Neural cell (in vitro differentiated cells): ENCODE data around the gene IQGAP2. TPM values are rescaled to one million over a fixed set of nuclear protein-coding genes. Genes with fewer than 3 reads are reported as not detected.

Experiments used
- H2AFZ ChIP-seq: fragments of 200-600, 300-800 bp; sonication (generic), shearing (Covaris generic); 2 replicates; pipeline ENCODE4 v1.6.0; 2014; ENCODE audit warnings: low read depth, mild to moderate bottlenecking, antibody characterized with exemption, low read length, moderate library complexity
- H3F3A ChIP-seq: fragments of 200-600 bp; shearing (Covaris generic); 2 replicates; pipeline ENCODE4 v1.6.1; 2016; ENCODE audit warnings: mild to moderate bottlenecking, moderate library complexity, mixed read lengths, antibody characterized with exemption, low read length; ENCODE audit not compliant: insufficient read depth, poor library complexity, severe bottlenecking
- H3K27ac ChIP-seq: fragments of 200-600, 300-800 bp; sonication (generic), shearing (Covaris generic); 2 replicates; pipeline ENCODE4 v1.5.1; 2014; ENCODE audit warnings: mild to moderate bottlenecking, low read length, moderate library complexity
- H3K27me3 ChIP-seq: fragments of 300-800, 200-600 bp; sonication (generic), shearing (Covaris generic); 2 replicates; pipeline ENCODE4 v1.6.0; 2014; ENCODE audit warnings: mild to moderate bottlenecking, low read depth, low read length, moderate library complexity; ENCODE audit not compliant: insufficient read depth
- H3K36me3 ChIP-seq: fragments of 300-800, 200-600 bp; sonication (generic), shearing (Covaris generic); 2 replicates; pipeline ENCODE4 v1.5.1; 2014; ENCODE audit warnings: mild to moderate bottlenecking, antibody characterized with exemption, low read length, moderate library complexity; ENCODE audit not compliant: insufficient read depth
- H3K4me2 ChIP-seq: fragments of 300-800, 200-600 bp; sonication (generic), shearing (Covaris generic); 2 replicates; pipeline ENCODE4 v1.6.0; 2014; ENCODE audit warnings: mild to moderate bottlenecking, low read length
- H3K4me3 ChIP-seq: fragments of 300-800, 200-600 bp; sonication (generic), shearing (Covaris generic); 2 replicates; pipeline ENCODE4 v1.5.1; 2014; ENCODE audit warnings: mild to moderate bottlenecking, low read length, moderate library complexity
- H3K79me2 ChIP-seq: fragments of 200-600 bp; shearing (Covaris generic); replicated peaks from 2 replicates; pipeline ENCODE4 v1.6.0; 2014; ENCODE audit warnings: mild to moderate bottlenecking, low read length, moderate library complexity; ENCODE audit not compliant: insufficient read depth
- H3K9ac ChIP-seq: fragments of 300-800, 200-600 bp; sonication (generic), shearing (Covaris generic); 2 replicates; pipeline ENCODE4 v1.6.1; 2016; ENCODE audit warnings: mild to moderate bottlenecking, low read length, mixed read lengths
- H3K9me2 ChIP-seq: fragments of 200-600 bp; shearing (Covaris generic); 2 replicates; pipeline ENCODE4 v1.6.1; 2016; ENCODE audit warnings: mild to moderate bottlenecking, low read length, mixed read lengths; ENCODE audit not compliant: insufficient read depth
- H3K9me3 ChIP-seq: fragments of 200-600, 300-800 bp; sonication (generic), shearing (Covaris generic); 2 replicates; pipeline ENCODE4 v1.6.1; 2016; ENCODE audit warnings: mild to moderate bottlenecking, mixed run types, low read length, moderate library complexity, mixed read lengths
- H4K20me1 ChIP-seq: fragments of 200-600 bp; shearing (Covaris generic); 2 replicates; pipeline ENCODE4 v1.6.1; 2016; ENCODE audit warnings: mild to moderate bottlenecking, mixed run types; ENCODE audit not compliant: insufficient read depth
- CTCF ChIP-seq: fragments of 450-650 bp; IDR thresholded peaks from 2 replicates; pipeline ENCODE4 v1.5.1; 2014; ENCODE audit warnings: antibody characterized with exemption, mild to moderate bottlenecking, moderate library complexity; ENCODE audit not compliant: poor library complexity, severe bottlenecking
- EP300 ChIP-seq: fragments of 450-650 bp; conservative IDR thresholded peaks from 2 replicates; pipeline ENCODE4 v1.6.1; 2014; ENCODE audit warnings: antibody characterized with exemption, mild to moderate bottlenecking, moderate library complexity; ENCODE audit not compliant: poor library complexity, severe bottlenecking
- EZH2 ChIP-seq: fragments of 200-600, 300-800 bp; shearing (Covaris generic), sonication (generic); IDR thresholded peaks from 2 replicates; pipeline ENCODE4 v1.6.1; 2014; ENCODE audit warnings: antibody characterized with exemption, low read length, borderline replicate concordance, mild to moderate bottlenecking; ENCODE audit not compliant: insufficient read depth, poor library complexity, severe bottlenecking
- MXI1 ChIP-seq: fragments of 450-650 bp; conservative IDR thresholded peaks from 2 replicates; pipeline ENCODE4 v1.6.1; 2014; ENCODE audit warnings: antibody characterized with exemption, mild to moderate bottlenecking; ENCODE audit not compliant: poor library complexity, severe bottlenecking
- POLR2AphosphoS5 ChIP-seq: IDR thresholded peaks from 2 replicates; pipeline ENCODE4 v1.6.1; 2012
- RAD21 ChIP-seq: fragments of 450-650 bp; conservative IDR thresholded peaks from 2 replicates; pipeline ENCODE4 v1.6.1; 2014; ENCODE audit warnings: antibody characterized with exemption, mild to moderate bottlenecking, moderate library complexity
- REST ChIP-seq: IDR thresholded peaks from 2 replicates; pipeline ENCODE4 v1.6.1; 2012; ENCODE audit warnings: borderline replicate concordance
- SMC3 ChIP-seq: fragments of 450-650 bp; conservative IDR thresholded peaks from 2 replicates; pipeline ENCODE4 v1.6.1; 2014; ENCODE audit warnings: antibody characterized with exemption, mild to moderate bottlenecking, moderate library complexity; ENCODE audit not compliant: poor library complexity
- TAF1 ChIP-seq: IDR thresholded peaks from 2 replicates; pipeline ENCODE4 v1.6.1; 2012; ENCODE audit warnings: low read depth
- polyA plus RNA-seq: library from polyadenylated mRNA; depleted of rRNA; stranded (reverse); fragments of >200 nt; gene quantifications from 2 replicates; pipeline ENCODE4 v1.2.3, GENCODE V29; 2014

The IQGAP2 gene
- polyA plus RNA-seq, 1 donor from 2014 or later, result 5.2 TPM

GRCh38 chr5:76585783-76586217 lies 182.7 kb downstream of the IQGAP2 start:
- no peaks in the 10 kb centered on the region for H4K20me1 ChIP-seq
- H3F3A ChIP-seq, result no peaks in the 10 kb centered on the region
- H3K27ac ChIP-seq, result no peak overlapping the region
- H2AFZ ChIP-seq, result no peak overlapping the region
- H3K4me2 ChIP-seq, result no peak overlapping the region
- no peak overlapping the region for H3K9ac ChIP-seq
- TF ChIP-seq EP300, result no peak
- no peak for TF ChIP-seq SMC3
- no peak for TF ChIP-seq EZH2
- no peak for TF ChIP-seq MXI1
- TF ChIP-seq TAF1, result no peak
- TF ChIP-seq POLR2AphosphoS5, result no peak
- TF ChIP-seq CTCF, result no peak
- H3K36me3 ChIP-seq, result no peaks in the 10 kb centered on the region
- H3K9me3 ChIP-seq, result no peaks in the 10 kb centered on the region
- no peaks in the 10 kb centered on the region for H3K79me2 ChIP-seq
- H3K4me3 ChIP-seq, result no peak overlapping the region
- no peaks in the 10 kb centered on the region for H3K27me3 ChIP-seq
- H3K9me2 ChIP-seq, result no peaks in the 10 kb centered on the region

- H3K27ac ChIP-seq, result no peak overlapping the region
- no peaks in the 10 kb centered on the region for H3K9me3 ChIP-seq
- TF ChIP-seq EZH2 (no peak), EP300 (no peak), TAF1 (no peak), REST (no peak), SMC3 (no peak), MXI1 (no peak), CTCF (no peak), RAD21 (no peak)
- H3K36me3 ChIP-seq, result no peaks in the 10 kb centered on the region
- H3F3A ChIP-seq, result no peaks in the 10 kb centered on the region
- H3K4me2 ChIP-seq, result no peak overlapping the region
- no peaks in the 10 kb centered on the region for H3K9me2 ChIP-seq
- no peaks in the 10 kb centered on the region for H3K79me2 ChIP-seq
- H3K27me3 ChIP-seq, result no peaks in the 10 kb centered on the region
- no peak overlapping the region for H2AFZ ChIP-seq
- H3K9ac ChIP-seq, result no peak overlapping the region
- H4K20me1 ChIP-seq, result no peaks in the 10 kb centered on the region
- no peak overlapping the region for H3K4me3 ChIP-seq
Observed at GRCh38 chr5:76586531-76586930, 183.4 kb downstream of the IQGAP2 start.
